AG04449 (cell line): ENCODE measurements around the gene TGM4.
A peak's percentile ranks its signal among the peaks of the same experiment; 100 is the strongest.

Experiments used
- CTCF ChIA-PET: fragments of 350-600 bp; formaldehyde crosslinking; extraction: SDS; loops from one replicate; lab custom pipeline; 2021; ENCODE audit warnings: antibody characterized with exemption; lab: Yijun Ruan, JAX
- POLR2A ChIA-PET: fragments of 400-600, 350-600 bp; formaldehyde crosslinking; extraction: SDS; loops from one replicate; lab custom pipeline; 2020; ENCODE audit warnings: antibody characterized with exemption, inconsistent platforms; lab: Yijun Ruan, JAX
- DNase-seq: peaks from one replicate; pipeline ENCODE4 v3.0.0-alpha.2; 2010; ENCODE audit warnings: low read depth, low spot score
- H3K4me3 ChIP-seq: 2 replicates; pipeline ENCODE4 v1.5.1; 2011; ENCODE audit warnings: low read depth, mild to moderate bottlenecking, control low read depth, low read length
- TF ChIP-seq, protein P1 (sequence below): IDR thresholded peaks from one replicate; pipeline ENCODE4 v1.5.1; 2011; ENCODE audit warnings: mild to moderate bottlenecking, moderate library complexity, low read length, control low read depth, inconsistent platforms; ENCODE audit not compliant: insufficient read depth; ENCODE audit errors: missing control alignments

The TGM4 gene

DNA sequence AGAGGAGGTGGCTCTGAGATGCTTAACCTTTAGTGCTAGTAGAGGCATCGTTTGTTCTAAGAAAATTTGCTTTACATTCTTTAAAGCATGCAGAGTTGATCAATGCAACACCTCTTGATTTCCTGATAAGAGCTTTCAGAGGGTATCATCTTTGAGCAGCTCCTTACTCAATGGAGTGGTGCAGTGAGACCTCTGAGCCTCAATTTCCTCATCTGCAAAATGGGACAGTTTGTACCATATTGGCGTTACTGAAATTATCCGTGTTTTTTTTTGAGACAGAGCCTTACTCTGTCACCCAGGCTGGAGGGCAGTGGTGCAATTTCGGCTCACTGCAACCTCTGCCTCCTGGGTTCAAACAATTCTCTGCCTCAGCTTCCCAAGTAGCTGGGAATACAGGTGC lies 14.3 kb upstream of the TGM4 start:
- ChIA-PET CTCF (interaction anchor here (0.7 to 1.6 kb wide), 3 partner anchors 53 to 327 kb away, joined by 3 to 9 read pairs (median 4); no protein-coding TSS in a partner anchor), POLR2A (no interaction called here)
- TF ChIP-seq, protein P1, sequence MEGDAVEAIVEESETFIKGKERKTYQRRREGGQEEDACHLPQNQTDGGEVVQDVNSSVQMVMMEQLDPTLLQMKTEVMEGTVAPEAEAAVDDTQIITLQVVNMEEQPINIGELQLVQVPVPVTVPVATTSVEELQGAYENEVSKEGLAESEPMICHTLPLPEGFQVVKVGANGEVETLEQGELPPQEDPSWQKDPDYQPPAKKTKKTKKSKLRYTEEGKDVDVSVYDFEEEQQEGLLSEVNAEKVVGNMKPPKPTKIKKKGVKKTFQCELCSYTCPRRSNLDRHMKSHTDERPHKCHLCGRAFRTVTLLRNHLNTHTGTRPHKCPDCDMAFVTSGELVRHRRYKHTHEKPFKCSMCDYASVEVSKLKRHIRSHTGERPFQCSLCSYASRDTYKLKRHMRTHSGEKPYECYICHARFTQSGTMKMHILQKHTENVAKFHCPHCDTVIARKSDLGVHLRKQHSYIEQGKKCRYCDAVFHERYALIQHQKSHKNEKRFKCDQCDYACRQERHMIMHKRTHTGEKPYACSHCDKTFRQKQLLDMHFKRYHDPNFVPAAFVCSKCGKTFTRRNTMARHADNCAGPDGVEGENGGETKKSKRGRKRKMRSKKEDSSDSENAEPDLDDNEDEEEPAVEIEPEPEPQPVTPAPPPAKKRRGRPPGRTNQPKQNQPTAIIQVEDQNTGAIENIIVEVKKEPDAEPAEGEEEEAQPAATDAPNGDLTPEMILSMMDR: no peak
- no peak overlapping the region for H3K4me3 ChIP-seq
- no peak for DNase-seq

GRCh38 chr3:44861412-44862225 lies 12.8 kb upstream of the TGM4 start, which contains the start of gene TMEM42:
TMEM42 (plus strand) TSS chr3:44861912; CDS start chr3:44861925, 13 bp downstream.
- TF ChIP-seq, protein P1: peak; percentile 43
- ChIA-PET CTCF (no interaction called here), POLR2A (no interaction called here)
- DNase-seq: peak; percentile 42
- peak within 1 kb of the TSS; percentile 72 for H3K4me3 ChIP-seq

GRCh38 chr3:44862226-44862637 lies 12.2 kb upstream of the TGM4 start:
- TF ChIP-seq, protein P1: no peak
- no peak for DNase-seq
- H3K4me3 ChIP-seq: peak overlapping the region; percentile 72
- POLR2A ChIA-PET: no interaction called here
- CTCF ChIA-PET: interaction anchor here (0.9 to 1.0 kb wide), 2 partner anchors 12 to 329 kb away, joined by 3 read pairs; no protein-coding TSS in a partner anchor

- POLR2A ChIA-PET: no interaction called here
- no peak overlapping the region for H3K4me3 ChIP-seq
- no peak for DNase-seq
- CTCF ChIA-PET: interaction anchor here (1.1 to 1.4 kb wide), 2 partner anchors 44 to 49 kb away, joined by 3 read pairs; no protein-coding TSS in a partner anchor
- TF ChIP-seq, protein P1: no peak
These were observed 9.0 kb upstream of the TGM4 start for GRCh38 chr3:44865272-44866035.

DNA sequence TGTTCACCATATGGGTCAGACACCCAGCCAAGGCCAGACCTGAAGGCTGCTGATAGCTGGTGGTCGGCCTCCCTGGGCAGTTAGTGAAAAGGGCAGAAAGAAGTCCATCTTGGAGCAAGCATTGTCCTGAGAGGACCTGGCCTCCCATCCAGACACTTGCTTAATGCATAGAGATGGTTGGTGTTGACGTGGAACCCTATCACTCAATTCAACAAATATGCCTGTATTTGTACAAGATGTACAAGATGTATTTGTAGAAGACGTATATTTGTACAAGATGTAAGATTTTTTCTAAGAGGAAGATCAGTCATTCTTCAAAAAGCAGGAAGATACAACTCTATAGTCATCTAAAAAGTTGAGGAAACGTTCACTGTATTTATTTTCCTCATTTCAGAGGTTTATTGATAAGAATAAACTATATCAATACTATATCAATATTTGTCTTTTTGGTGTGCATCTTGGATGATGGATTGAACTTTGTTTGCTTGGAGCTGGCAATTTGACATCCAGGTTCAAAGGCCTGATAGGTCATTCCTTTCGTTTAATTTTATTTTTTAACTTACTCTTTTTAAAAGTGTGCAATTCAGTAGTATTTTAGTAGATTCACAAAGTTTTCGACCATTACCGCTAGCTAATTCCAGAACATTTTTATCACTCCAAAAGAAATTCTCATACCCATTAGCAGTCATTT lies 6.8 kb upstream of the TGM4 start:
- no peak overlapping the region for H3K4me3 ChIP-seq
- CTCF ChIA-PET: interaction anchor here (0.6 to 1.4 kb wide), 2 partner anchors 19 to 47 kb away, joined by 3 read pairs; no protein-coding TSS in a partner anchor
- no peak for DNase-seq
- TF ChIP-seq, protein P1: no peak
- POLR2A ChIA-PET: no interaction called here
